HS-5 (cell line): ENCODE measurements around the gene C2CD3.
"Not testable (repeated sequence)": the region's sequence is repeated elsewhere in the genome, so short reads cannot be mapped to it uniquely, and the experiment has no call there.

Experiments used
- DNase-seq: peaks from one replicate; pipeline ENCODE4 v3.0.0-alpha.2; 2012; ENCODE audit warnings: low read depth

The C2CD3 gene

DNA sequence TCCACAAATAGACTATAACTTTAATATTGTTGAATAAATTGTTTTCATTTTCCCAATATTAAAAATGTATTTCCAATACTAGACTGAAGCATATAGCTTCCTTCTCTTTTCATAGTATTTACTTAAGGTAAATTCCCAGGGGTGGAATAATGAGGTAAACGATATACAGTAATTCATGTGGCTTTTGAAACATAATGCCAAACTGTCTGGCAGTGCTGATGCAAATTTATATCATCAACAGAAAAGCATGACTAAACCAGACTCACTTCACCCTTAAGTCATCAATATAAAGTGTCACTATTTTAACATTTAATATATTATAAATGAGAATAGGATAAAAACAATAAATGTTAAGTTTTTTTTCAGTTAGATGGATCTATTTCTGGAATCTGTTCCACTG, 13.6 kb downstream of the C2CD3 start:
- DNase-seq = no peak

- no peak for DNase-seq
Observed at GRCh38 chr11:74154620-74155281, 16.1 kb downstream of the C2CD3 start.

- DNase-seq = no peak
Observed at GRCh38 chr11:74153224-74153623, 17.6 kb downstream of the C2CD3 start.

GRCh38 chr11:74147199-74147929, 23.4 kb downstream of the C2CD3 start:
- DNase-seq = no peak

GRCh38 chr11:74144592-74144991, 26.2 kb downstream of the C2CD3 start:
- no peak for DNase-seq

GRCh38 chr11:74142624-74143023, 28.2 kb downstream of the C2CD3 start:
- DNase-seq = no peak

DNA sequence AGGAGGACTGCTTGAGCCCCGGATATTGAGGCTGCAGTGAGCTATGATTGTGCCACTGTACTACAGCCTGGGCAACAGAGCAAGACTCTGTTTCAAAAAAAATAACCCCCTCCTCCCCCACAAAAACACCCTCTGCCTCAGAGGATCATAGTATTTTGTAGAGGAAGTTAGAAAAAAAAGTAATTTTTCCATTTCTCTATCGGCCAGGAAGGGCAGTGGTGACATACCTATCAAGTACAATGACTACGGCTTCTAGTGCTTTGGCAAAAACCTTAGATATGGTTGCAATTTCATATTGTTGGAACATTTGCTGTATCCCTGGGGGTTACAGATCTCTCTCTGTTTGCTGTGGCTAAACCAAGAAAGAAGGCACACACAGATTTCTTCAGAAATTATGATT, 28.9 kb downstream of the C2CD3 start:
- DNase-seq = no peak

- DNase-seq = no peak
Observed at GRCh38 chr11:74141241-74141695, 29.5 kb downstream of the C2CD3 start.

DNA sequence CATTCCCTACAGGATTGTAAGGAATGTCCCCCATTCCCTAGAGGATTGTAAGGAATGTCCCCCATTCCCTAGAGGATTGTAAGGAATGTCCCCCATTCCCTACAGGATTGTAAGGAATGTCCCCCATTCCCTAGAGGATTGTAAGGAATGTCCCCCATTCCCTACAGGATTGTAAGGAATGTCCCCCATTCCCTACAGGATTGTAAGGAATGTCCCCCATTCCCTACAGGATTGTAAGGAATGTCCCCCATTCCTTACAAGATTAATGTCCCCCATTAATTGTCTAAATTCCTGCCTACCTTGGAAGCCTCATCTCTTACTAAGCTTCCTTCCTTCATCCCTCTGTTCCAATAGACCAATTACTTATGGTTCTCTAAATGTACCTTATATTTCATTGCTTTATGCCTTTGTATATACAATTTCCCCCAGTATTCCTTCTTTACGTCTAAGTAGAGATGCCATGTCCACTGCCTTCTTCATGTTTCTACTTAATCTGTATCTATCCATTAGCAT, 30.8 kb downstream of the C2CD3 start:
- DNase-seq = not testable (repeated sequence)

DNA sequence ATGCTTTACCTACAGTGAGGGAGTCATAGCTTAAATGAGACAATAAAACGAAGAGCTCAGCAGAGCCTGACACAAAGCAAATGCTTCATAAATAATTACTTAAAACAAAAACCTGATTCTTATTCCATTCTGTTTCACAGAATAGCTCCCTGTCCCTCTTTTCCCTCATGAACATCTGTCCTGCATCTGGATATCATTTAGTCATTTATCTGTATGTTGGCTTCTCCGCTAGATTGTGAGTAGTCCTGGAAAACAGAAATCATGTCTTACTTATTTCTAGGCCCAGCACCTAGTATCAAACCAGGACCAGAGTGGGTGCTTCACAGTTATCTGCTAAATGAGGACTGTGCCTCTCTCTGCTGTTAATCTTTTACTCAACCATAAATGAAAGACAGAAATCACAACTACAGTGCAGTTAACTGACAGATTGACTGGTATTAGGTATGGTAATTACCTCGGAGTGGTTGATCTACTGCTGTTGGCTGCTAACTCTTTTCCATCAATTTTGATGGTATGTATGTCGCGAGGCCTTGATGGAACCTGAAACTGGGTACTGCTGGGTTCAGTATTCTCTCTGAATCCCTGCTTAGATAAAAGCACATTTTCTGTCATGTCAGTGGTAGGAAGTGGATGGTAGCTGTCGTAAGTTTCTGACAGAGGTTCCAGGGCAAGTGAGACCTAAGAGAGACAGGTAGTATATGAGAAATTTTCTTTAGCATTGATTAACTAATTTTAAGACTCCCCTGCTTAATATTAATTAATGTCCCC, 31.5 kb downstream of the C2CD3 start:
- DNase-seq = no peak

- DNase-seq = peak; percentile 98
Observed at GRCh38 chr11:74138572-74138971, 32.2 kb downstream of the C2CD3 start.

DNA sequence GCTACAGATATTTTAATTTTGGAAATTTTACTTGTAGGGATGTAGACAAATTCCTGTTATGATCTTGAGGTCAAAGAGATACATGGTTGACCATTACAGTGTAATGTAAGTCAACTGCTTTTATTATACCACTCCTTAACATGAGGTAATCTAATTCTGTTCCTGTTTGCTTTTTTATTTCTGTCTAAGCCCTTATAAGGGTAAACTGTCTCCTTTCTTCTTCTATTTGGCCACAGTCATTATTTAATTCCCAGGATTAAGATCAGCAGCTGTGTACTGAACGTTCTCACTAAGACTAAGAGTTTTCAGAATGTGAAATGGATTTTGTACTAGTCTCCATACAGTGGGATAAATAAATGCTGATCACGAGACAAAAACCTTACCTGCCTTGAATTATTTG, 32.8 kb downstream of the C2CD3 start:
- no peak for DNase-seq

DNA sequence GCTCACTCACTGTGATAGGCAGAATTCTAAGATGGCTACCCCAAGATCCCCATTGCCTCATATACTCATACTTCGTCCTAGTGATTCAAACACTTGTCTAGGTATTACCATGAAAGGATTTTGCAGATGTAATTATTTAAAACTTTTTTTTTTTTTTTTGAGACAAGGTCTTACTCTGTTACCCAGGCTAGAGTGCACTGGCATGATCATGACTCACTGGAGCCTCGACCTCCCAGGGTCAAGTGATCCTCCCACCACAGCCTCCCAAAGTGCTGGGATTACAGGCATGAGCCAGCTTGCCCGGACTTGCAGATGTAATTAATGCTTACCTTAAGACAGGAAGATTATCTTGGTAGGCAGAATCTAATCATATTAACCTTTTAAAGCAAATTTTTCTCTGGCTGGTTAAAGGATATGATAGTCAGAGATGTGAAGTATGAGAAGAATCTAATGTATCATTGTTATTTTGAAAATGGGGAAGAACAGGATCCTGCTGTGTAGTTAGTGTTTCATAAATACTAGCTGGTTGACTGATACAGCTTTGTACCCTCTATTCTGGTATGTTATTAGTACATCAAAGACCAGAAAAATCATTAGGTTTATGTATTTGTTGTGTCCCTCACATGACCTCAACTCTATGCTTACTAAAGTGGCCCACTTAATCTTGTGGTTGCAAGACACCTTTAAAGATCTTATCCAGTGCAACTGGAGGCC, 35.5 kb downstream of the C2CD3 start:
- no peak for DNase-seq

- no peak for DNase-seq
Observed at GRCh38 chr11:74134661-74135060, 36.1 kb downstream of the C2CD3 start.

- no peak for DNase-seq
Observed at GRCh38 chr11:74133436-74133835, 37.4 kb downstream of the C2CD3 start.

- no peak for DNase-seq
Observed at GRCh38 chr11:74132833-74133232, 38.0 kb downstream of the C2CD3 start.

- not testable (repeated sequence) for DNase-seq
Observed at GRCh38 chr11:74129121-74129520, 41.7 kb downstream of the C2CD3 start.

GRCh38 chr11:74123008-74123448, 47.8 kb downstream of the C2CD3 start:
- no peak for DNase-seq

GRCh38 chr11:74121804-74122203, 49.0 kb downstream of the C2CD3 start:
- DNase-seq = no peak

- DNase-seq = not testable (repeated sequence)
Observed at GRCh38 chr11:74120260-74121035, 50.4 kb downstream of the C2CD3 start.

- DNase-seq = no peak
Observed at GRCh38 chr11:74116719-74117118, 54.1 kb downstream of the C2CD3 start.
